ENCODE data around the gene PGR.

DNA sequence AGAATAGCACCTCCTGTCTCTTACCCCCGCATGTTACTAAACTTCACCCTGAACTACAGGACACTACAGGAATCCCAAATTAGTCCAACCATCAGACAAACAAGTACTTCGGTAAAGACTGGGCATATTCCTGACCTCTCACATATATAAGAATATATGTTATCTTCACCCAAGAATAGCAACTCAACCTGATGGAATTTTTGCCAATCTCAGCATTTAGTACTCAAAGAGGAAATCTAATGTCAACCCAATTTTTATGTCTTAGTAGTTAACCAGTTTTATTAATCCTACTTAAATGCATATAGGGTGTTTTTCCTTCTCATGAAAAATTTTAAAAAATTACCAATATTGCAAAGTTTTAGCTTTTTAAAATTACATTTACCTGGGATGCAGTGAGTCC lies 26.2 kb downstream of the PGR start:
- TF ChIP-seq, protein P1, sequence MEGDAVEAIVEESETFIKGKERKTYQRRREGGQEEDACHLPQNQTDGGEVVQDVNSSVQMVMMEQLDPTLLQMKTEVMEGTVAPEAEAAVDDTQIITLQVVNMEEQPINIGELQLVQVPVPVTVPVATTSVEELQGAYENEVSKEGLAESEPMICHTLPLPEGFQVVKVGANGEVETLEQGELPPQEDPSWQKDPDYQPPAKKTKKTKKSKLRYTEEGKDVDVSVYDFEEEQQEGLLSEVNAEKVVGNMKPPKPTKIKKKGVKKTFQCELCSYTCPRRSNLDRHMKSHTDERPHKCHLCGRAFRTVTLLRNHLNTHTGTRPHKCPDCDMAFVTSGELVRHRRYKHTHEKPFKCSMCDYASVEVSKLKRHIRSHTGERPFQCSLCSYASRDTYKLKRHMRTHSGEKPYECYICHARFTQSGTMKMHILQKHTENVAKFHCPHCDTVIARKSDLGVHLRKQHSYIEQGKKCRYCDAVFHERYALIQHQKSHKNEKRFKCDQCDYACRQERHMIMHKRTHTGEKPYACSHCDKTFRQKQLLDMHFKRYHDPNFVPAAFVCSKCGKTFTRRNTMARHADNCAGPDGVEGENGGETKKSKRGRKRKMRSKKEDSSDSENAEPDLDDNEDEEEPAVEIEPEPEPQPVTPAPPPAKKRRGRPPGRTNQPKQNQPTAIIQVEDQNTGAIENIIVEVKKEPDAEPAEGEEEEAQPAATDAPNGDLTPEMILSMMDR (IDR thresholded peaks at IDR 0.05): no peak
- no peak for TF ChIP-seq EP300 (IDR thresholded peaks at IDR 0.05)
- TF ChIP-seq POLR2A (IDR thresholded peaks at IDR 0.05): no peak
- TF ChIP-seq POLR2AphosphoS5 (IDR thresholded peaks at IDR 0.05): no peak

Measured in suprapubic skin (tissue), 4 donors.